Immature natural killer cell (primary cell): ENCODE data around the gene UBE2O. TPM values are rescaled to one million over a fixed set of nuclear protein-coding genes. Genes with fewer than 3 reads are reported as not detected.

Source experiments
- DNase-seq, 3 donors: peaks; one replicate each; pipeline ENCODE4 v3.0.0; 2022; ENCODE audit warnings: mixed read lengths in 1 of 3
- H3K27ac Mint-ChIP-seq, 6 donors: one replicate each; pipeline ENCODE4 v1.8.0; 2020; ENCODE audit warnings: mixed read lengths in 6 of 6, mild to moderate bottlenecking in 5 of 6, inconsistent platforms in 4 of 6, moderate library complexity in 3 of 6
- H3K27me3 Mint-ChIP-seq, 3 donors: one replicate each; pipeline ENCODE4 v1.8.0; 2020 to 2021; ENCODE audit warnings: low read depth in 3 of 3, mild to moderate bottlenecking in 3 of 3, mixed read lengths in 3 of 3, moderate library complexity in 3 of 3, inconsistent platforms in 1 of 3
- H3K36me3 Mint-ChIP-seq, 3 donors: one replicate each; pipeline ENCODE4 v1.8.0; 2020; ENCODE audit warnings: mixed read lengths in 3 of 3, inconsistent platforms in 2 of 3, mild to moderate bottlenecking in 2 of 3
- H3K4me1 Mint-ChIP-seq, 2 donors: one replicate each; pipeline ENCODE4 v1.8.0; 2020; ENCODE audit warnings: inconsistent platforms in 2 of 2, mild to moderate bottlenecking in 2 of 2, mixed read lengths in 2 of 2, moderate library complexity in 1 of 2
- H3K4me3 Mint-ChIP-seq, 5 donors: one replicate each; pipeline ENCODE4 v1.8.0; 2020; ENCODE audit warnings: mild to moderate bottlenecking in 5 of 5, mixed read lengths in 5 of 5, inconsistent platforms in 3 of 5, moderate library complexity in 3 of 5
- H3K9me3 Mint-ChIP-seq, 6 donors: one replicate each; pipeline ENCODE4 v1.8.0; 2020; ENCODE audit warnings: mild to moderate bottlenecking in 6 of 6, mixed read lengths in 6 of 6, inconsistent platforms in 4 of 6, moderate library complexity in 3 of 6
- polyA plus RNA-seq, 3 donors: library from polyadenylated mRNA; unstranded; fragments of 300-500 nt; fragmentation: Illumina TruSeq; gene quantifications; one replicate each; pipeline ENCODE4 v1.2.3, GENCODE V29; 2021

The UBE2O gene
- 10 to 100 TPM in 1 of 3 donors, 1 to 10 TPM in 1, under 1 TPM in 1; 0.19 to 14.3 (median 5.2) TPM for polyA plus RNA-seq

DNA sequence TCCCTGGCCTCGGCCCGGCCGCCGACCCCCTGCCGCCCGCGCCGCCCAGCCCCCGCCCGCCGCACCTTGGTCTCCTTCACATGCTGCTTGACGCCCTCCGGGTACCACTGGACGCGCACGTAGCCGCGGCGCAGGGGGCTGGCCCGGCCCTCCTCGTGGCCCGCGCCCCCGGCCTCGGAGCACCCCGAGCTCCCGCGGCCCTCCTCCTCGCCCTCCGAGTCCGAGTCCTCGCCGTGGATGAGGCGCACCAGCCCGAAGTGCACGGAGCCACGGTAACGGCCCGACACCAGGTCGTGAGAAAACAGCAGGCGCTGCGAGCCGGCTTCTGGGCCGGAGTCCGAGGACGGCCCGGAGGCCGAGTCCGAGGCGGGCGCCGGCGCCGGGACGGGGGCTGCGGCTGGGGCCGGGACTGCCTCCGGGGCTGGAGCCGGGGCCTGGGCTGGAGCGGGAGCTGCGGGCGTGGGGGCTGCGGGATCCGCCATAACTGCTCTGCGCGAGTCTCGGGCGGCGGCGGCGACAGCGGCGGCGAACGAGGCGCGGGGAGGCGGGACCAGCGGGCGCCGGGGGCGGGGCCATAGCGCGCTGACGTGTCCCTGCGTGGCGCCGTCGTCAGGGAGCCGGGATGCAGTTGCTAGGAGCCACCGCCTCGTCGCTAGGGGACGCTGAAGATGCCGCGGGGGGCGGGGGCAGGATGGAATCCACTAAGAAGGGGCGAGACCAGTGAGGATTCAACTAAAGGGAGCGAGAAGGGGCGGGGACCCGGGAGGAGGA is at the start of gene UBE2O:
TSS of gene UBE2O (minus strand) at position 493 of the 771 bp plus-strand sequence. CDS start at position 482, 11 bp downstream.
- peak; percentile 92 to 94 (median 93) for DNase-seq
- Mint-ChIP-seq H3K4me3 (peak within 1 kb of the TSS; percentile 81 to 87 (median 85)), H3K27ac (peak within 1 kb of the TSS; percentile 77 to 98 (median 90)), H3K4me1 (peaks cover 27 to 43% of the 10 kb centered on the region in 2 donors), H3K36me3 (no peaks in the 10 kb centered on the region), H3K27me3 (peaks cover 0 to 2% (median 0%) of the 10 kb centered on the region in 3 donors), H3K9me3 (no peaks in the 10 kb centered on the region)

DNA sequence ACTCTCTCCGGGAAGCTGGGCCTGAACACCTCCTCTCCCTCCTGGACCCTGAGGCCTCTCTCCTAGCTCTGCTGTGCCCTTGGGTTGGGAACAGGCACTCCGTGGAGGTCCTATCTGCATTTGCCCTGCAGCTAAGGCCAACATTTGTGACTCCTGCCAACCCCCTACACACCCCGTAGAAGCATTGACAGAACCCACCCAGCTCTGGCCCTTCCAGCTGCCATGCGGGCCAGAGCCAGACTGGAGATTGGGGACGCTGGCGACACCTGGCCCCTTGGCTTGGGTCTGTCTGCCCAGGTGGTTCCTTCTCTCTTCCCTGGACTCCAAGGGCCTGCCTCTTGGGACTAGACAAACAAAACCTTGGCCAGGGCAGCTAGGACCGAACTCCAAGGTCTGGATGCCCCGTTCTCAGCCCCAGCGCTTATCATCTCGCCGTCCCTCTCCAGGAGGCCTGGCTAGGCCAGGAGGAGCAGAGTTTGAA is 48.9 kb upstream of the UBE2O start:
- no peaks in the 10 kb centered on the region for H3K9me3 Mint-ChIP-seq
- peak overlapping the region; percentile 96 to 100 (median 98) for H3K27ac Mint-ChIP-seq
- peaks cover 52 to 65% of the 10 kb centered on the region in 2 donors for H3K4me1 Mint-ChIP-seq
- peak overlapping the region; percentile 85 to 94 (median 90) for H3K4me3 Mint-ChIP-seq
- H3K27me3 Mint-ChIP-seq = peaks cover 11 to 23% (median 17%) of the 10 kb centered on the region in 3 donors
- DNase-seq = no peak
- peaks cover 3 to 7% (median 4%) of the 10 kb centered on the region in 3 donors for H3K36me3 Mint-ChIP-seq

DNA sequence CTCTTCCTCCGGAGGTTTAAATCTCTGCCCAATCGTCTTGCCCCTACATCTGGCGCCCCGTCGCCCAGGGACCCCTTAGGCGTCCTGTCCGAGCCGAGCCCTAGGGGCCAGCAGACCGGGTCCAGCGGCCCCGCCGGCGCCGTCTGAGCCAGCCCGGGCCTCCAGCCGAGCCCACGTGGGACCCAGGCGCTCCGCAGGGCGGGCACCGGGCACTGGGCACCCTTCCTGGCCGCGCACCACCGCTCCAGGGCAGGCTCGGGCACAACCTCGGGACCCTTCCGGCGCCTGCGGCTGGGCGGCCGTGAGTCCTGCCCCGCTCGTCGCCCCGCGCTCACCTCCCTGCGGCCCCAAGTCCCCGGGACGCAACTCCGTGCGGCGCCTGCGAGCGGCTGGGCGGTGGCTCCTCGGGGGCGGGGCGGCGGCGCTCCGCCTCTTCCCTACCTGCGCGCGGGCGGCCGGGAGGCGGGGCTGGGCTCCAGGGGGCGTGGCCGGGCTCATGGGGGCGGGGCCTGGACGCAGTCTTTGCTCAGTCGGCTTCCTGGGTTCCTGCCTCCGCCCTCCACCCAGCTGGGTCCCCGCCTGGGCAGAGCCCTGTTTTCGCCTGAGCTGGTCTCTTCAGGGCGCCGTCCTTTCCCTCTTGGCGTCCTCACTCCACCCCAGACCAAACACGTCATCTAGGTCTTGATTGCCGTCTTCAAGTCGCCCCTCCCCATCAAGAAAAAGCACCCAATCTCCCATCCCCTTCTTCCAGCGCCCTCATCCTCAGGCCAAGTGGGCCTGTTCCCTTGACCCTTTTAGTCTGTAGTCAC is 48.3 kb upstream of the UBE2O start, which contains the start of gene RHBDF2:
TSS of gene RHBDF2 (minus strand) at position 406 of the 809 bp plus-strand sequence. CDS start 19,899 bp downstream, outside the sequence.
- no peaks in the 10 kb centered on the region for H3K9me3 Mint-ChIP-seq
- peak; percentile 96 for DNase-seq
- H3K27ac Mint-ChIP-seq = peak within 1 kb of the TSS; percentile 99 to 100 (median 100)
- H3K4me3 Mint-ChIP-seq = peak within 1 kb of the TSS; percentile 94 to 100 (median 95)
- H3K4me1 Mint-ChIP-seq = peaks cover 52 to 65% of the 10 kb centered on the region in 2 donors
- peaks cover 3 to 7% (median 4%) of the 10 kb centered on the region in 3 donors for H3K36me3 Mint-ChIP-seq
- peaks cover 11 to 23% (median 17%) of the 10 kb centered on the region in 3 donors for H3K27me3 Mint-ChIP-seq

DNA sequence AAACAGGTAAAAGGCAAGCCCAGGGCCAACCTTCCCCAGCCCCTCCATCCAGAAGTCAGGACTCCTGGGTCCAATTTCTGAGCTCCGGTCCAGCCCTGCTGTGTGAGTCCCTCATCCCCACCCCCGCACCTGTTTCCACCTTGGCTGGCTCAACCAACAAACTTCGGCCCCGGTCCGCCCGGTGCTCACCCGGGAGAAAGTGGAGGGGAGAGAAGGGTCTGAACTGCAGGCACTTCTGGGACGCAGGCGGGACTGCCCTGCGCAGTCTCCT is 47.7 kb upstream of the UBE2O start:
- Mint-ChIP-seq H3K9me3 (no peaks in the 10 kb centered on the region), H3K4me1 (peaks cover 57 to 68% of the 10 kb centered on the region in 2 donors), H3K27me3 (peaks cover 11 to 23% (median 17%) of the 10 kb centered on the region in 3 donors), H3K27ac (peak overlapping the region; percentile 97 to 100 (median 99)), H3K36me3 (peaks cover 3 to 7% (median 4%) of the 10 kb centered on the region in 3 donors), H3K4me3 (peak overlapping the region; percentile 94 to 100 (median 95))
- no peak for DNase-seq

DNA sequence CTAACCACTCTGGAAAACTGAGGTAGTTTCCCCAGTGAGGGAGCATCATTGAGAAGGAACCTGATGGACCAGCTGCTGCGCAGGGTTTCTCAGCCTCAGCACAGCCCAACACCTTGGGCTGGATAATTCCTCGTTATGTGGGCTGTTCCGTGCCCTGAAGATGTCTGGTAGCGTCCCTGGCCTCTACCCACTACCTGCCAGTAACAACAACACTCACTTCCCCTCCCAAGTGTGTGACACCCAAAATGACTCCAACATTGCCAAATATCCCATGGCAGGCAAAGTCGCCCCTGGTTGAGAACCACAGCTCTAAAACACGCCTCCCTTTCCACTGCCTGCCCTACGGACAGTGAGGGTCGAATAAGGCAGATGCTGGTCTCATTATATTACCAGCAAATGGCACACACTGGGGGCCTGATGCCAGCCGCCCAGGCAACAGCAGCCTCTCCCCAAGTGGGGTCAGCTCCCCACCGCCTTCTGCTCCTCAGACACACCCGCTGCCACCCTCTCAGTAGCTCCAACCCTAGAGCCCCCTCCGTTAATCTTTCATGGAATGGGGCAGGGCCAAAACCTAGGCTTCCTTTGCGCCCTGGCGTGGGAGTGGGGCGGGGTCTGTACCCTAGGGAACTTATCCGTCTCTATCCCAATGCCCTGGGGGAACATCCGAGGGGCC is 47.3 kb upstream of the UBE2O start:
- Mint-ChIP-seq H3K36me3 (peaks cover 3 to 7% (median 4%) of the 10 kb centered on the region in 3 donors), H3K27me3 (peaks cover 11 to 23% (median 17%) of the 10 kb centered on the region in 3 donors), H3K9me3 (no peaks in the 10 kb centered on the region), H3K27ac (peak overlapping the region; percentile 97 to 100 (median 99)), H3K4me3 (peak overlapping the region; percentile 94 to 100 (median 95)), H3K4me1 (peaks cover 61 to 73% of the 10 kb centered on the region in 2 donors)
- DNase-seq = peak in 2 of 3 donors; percentile 28 to 30

DNA sequence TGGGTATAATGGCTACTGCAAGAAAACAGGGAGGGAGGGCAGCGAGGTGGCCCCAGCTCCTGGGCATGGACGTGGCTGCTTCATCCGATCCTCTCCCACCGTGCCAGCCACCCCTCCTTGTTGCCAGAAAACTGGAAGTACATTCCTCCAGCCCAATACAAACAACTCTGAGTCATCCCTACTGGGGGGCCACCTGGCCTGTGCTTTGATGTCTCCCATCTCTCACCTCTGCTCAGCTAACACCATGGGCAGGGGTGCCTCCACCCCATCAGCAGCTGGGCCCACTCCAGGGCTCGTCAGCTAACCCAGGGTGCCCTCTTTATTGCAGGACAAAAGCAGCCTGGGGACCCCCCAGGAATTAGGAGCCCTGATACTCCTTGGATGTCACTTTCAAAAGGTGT is 46.3 kb upstream of the UBE2O start:
- Mint-ChIP-seq H3K4me1 (peaks cover 71 to 82% of the 10 kb centered on the region in 2 donors), H3K27me3 (peaks cover 11 to 23% (median 17%) of the 10 kb centered on the region in 3 donors)

DNA sequence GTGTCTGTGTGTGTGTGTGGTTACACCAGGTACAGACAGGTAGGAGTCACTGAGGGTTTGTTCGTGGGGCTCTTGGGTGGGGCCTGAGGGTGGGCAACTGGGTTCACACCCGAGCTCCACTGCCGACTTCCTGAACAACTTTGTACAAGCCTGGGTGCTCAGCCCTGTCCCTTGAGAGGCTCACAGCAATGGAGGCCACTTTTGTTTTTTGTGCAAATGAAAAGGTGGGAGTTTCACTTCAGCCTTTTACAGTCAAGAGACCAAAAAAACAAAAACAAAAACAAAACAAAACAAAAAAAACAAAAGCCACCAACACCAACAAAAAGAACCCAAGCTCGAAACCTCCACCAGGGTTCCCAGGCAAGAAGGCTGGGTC is 45.9 kb upstream of the UBE2O start:
- Mint-ChIP-seq H3K36me3 (peaks cover 3 to 7% (median 4%) of the 10 kb centered on the region in 3 donors), H3K9me3 (no peaks in the 10 kb centered on the region), H3K4me1 (peaks cover 74 to 84% of the 10 kb centered on the region in 2 donors), H3K4me3 (peak overlapping the region; percentile 94 to 100 (median 95)), H3K27ac (peak overlapping the region; percentile 98 to 100 (median 100)), H3K27me3 (peaks cover 11 to 25% (median 19%) of the 10 kb centered on the region in 3 donors)
- DNase-seq = peak; percentile 57 to 66 (median 61)

More for the DNA sequence above, 46.3 kb upstream of the UBE2O start:
- Mint-ChIP-seq H3K27ac (peak overlapping the region; percentile 98 to 100 (median 100)), H3K9me3 (no peaks in the 10 kb centered on the region), H3K36me3 (peaks cover 3 to 7% (median 4%) of the 10 kb centered on the region in 3 donors), H3K4me3 (peak overlapping the region; percentile 94 to 100 (median 95))
- no peak for DNase-seq

DNA sequence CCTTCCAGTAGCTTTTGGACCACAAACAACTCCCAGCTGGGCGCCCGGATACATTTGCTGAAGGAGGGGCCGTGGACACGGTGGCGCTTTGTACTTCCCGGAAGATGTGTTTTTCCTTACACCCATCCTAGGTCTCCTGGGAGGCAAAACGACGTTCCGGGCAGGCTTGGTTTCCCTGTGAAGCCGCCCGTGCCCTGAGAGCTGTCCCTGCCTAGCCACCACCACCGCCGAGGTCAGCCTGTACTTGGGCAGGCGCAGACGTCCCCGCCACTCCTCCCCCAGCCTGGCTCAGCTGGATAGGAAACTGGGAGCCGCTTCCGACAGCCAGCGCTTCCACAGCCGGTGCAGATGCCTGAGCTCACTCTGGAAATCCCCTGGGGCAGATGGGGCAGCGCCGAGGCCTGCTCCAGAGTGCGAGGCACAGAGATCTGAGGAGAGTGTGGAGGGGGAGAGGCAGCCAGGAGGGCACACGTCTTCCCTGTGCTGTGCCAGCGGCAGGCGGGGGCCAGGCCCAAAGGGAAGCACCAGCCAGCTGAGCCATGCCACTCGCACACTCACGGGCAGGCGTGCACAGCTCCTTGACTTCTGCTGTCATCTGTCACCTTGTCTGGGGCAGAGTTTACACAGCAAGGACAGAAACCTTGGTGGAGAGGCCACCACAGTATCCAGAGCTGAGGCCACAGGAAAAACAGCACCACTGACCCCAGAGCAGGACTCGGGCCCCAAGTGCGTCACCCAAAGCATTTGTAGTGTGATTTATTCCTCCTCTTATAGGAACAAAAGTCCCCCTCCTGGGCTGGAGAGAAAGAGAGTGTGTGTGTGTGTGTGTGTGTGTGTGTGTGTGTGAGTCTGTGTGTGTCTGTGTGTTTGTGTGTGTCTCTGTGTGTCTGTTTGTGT is 45.3 kb upstream of the UBE2O start:
- Mint-ChIP-seq H3K4me3 (peak overlapping the region; percentile 94 to 100 (median 95)), H3K36me3 (peaks cover 3 to 7% (median 4%) of the 10 kb centered on the region in 3 donors), H3K9me3 (no peaks in the 10 kb centered on the region), H3K27ac (peak overlapping the region; percentile 98 to 100 (median 100)), H3K27me3 (peaks cover 12 to 30% (median 26%) of the 10 kb centered on the region in 3 donors), H3K4me1 (peaks cover 80 to 90% of the 10 kb centered on the region in 2 donors)
- peak in 2 of 3 donors; percentile 36 to 40 for DNase-seq

DNA sequence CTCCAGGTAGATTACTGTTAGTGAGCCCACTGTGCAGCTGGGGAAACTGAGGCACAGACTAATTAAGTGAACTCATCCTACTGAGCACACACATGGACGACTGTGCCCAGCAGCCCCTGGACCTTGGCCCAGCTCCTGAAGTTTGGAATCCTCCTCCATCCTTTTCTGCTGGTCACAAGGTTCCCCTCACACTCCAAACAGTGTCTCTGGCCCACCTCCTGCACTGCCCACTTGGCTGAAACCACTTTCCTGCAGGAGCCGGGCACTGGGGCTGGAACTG is 44.7 kb upstream of the UBE2O start:
- peaks cover 86 to 91% of the 10 kb centered on the region in 2 donors for H3K4me1 Mint-ChIP-seq
- peak overlapping the region; percentile 58 to 100 (median 69) for H3K4me3 Mint-ChIP-seq

DNA sequence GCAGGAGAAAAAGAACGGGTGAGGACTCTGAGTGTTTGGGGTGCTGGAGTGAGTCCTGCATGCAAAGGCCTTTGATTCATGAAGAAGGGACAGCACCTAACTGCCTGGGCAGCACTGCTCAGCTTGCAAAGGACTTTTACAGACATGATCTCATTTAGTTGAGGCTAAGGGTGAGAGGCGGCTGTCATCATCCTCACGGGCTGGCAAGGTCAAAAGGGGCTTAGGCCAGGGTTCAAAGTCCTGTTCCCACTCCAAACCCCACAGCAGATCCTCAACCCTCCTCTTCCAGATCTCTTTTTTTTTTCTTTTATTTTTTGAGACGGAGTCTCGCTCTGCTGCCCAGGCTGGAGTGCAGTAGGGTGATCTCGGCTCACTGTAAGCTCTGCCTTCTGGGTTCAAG is 43.5 kb upstream of the UBE2O start:
- Mint-ChIP-seq H3K36me3 (peaks cover 3 to 7% (median 4%) of the 10 kb centered on the region in 3 donors), H3K4me3 (peak overlapping the region in 4 of 5 donors; percentile 21 to 61 (median 52)), H3K9me3 (no peaks in the 10 kb centered on the region)

More for the DNA sequence above, 44.7 kb upstream of the UBE2O start:
- no peak for DNase-seq
- H3K9me3 Mint-ChIP-seq = no peaks in the 10 kb centered on the region
- H3K36me3 Mint-ChIP-seq = peaks cover 3 to 7% (median 4%) of the 10 kb centered on the region in 3 donors
- H3K27me3 Mint-ChIP-seq = peaks cover 15 to 34% (median 29%) of the 10 kb centered on the region in 3 donors
- H3K27ac Mint-ChIP-seq = peak overlapping the region; percentile 99 to 100 (median 100)

DNA sequence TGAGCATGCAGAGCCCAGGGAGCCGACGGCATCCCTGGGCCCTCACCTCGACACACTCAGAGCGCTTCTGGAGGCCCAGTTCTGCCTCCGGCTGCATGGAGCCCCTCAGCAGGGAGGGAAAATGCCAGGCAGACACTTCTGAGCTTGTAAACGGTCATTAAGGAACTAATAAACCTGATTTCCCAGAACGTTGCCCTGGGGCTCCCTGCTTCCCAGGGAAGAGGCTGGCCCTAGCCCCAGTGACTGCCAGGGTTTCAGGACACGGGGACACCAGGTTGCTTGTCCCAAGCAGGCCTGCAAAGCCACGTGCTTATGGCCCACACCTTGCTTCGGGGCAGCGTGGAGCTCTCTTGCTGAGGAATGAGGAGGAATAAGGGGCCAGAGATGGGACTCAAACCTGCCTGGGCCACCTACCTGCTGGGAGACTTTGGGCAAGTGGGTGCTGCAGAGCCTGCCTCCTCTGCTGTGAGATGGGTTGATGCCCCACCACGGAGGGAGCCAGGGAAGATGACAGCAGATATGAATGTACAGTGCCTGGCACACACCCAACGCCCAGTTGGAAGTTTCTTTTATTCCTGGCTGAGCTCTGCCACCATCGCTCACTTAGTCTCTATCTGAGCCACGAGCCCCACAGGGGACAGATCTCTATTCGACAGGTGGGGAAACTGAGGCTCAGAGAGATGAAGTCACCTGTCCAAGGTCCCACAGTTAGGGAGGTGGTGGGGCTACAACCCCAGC is 42.9 kb upstream of the UBE2O start:
- peak overlapping the region; percentile 99 to 100 (median 100) for H3K27ac Mint-ChIP-seq
- H3K4me3 Mint-ChIP-seq = peak overlapping the region in 4 of 5 donors; percentile 8 to 63 (median 51)
- peaks cover 95 to 97% of the 10 kb centered on the region in 2 donors for H3K4me1 Mint-ChIP-seq
- peaks cover 3 to 7% (median 4%) of the 10 kb centered on the region in 3 donors for H3K36me3 Mint-ChIP-seq
- H3K9me3 Mint-ChIP-seq = no peaks in the 10 kb centered on the region
- peaks cover 16 to 34% (median 29%) of the 10 kb centered on the region in 3 donors for H3K27me3 Mint-ChIP-seq
- DNase-seq = no peak

More for the DNA sequence above, 43.5 kb upstream of the UBE2O start:
- Mint-ChIP-seq H3K27me3 (peaks cover 16 to 34% (median 29%) of the 10 kb centered on the region in 3 donors), H3K4me1 (peaks cover 92% of the 10 kb centered on the region in 2 donors), H3K27ac (peak overlapping the region; percentile 99 to 100 (median 100))
- no peak for DNase-seq
